GM21576 (cell line): Measurements from ENCODE around the gene ILF3.

Source experiments
- ATAC-seq: cut with Tn5 transposase; IDR thresholded peaks from one replicate; pipeline ENCODE4 v1.9.1; 2021; ENCODE audit warnings: mild to moderate bottlenecking, moderate library complexity; ENCODE audit not compliant: unreplicated experiment

Gene ILF3

GRCh38 chr19:10653732-10654609 is at the start of gene ILF3:
Gene ILF3, plus strand, starts transcription at chr19:10654346. Its CDS starts 16,260 bp downstream, at chr19:10670606.
- peak; percentile 63 for ATAC-seq

GRCh38 chr19:10604460-10604980 is 49.6 kb upstream of the ILF3 start:
- ATAC-seq = no peak

GRCh38 chr19:10611907-10612306 is 42.2 kb upstream of the ILF3 start:
- ATAC-seq = no peak

- no peak for ATAC-seq
Observed at GRCh38 chr19:10612499-10613119, 41.5 kb upstream of the ILF3 start.

GRCh38 chr19:10615429-10616023 is 38.6 kb upstream of the ILF3 start:
- no peak for ATAC-seq

- no peak for ATAC-seq
Observed at GRCh38 chr19:10617409-10618121, 36.6 kb upstream of the ILF3 start.

- ATAC-seq = no peak
Observed at GRCh38 chr19:10618846-10619245, 35.3 kb upstream of the ILF3 start.

GRCh38 chr19:10620786-10621185 is 33.4 kb upstream of the ILF3 start:
- no peak for ATAC-seq

GRCh38 chr19:10621966-10622365 is 32.2 kb upstream of the ILF3 start:
- no peak for ATAC-seq

- no peak for ATAC-seq
Observed at GRCh38 chr19:10624585-10624984, 29.6 kb upstream of the ILF3 start.

GRCh38 chr19:10625003-10625761 is 29.0 kb upstream of the ILF3 start, which contains the start of gene SLC44A2:
Gene SLC44A2, plus strand, starts transcription at chr19:10625553. Its CDS starts 81 bp downstream, at chr19:10625634.
- ATAC-seq = no peak

GRCh38 chr19:10625762-10626138 is 28.4 kb upstream of the ILF3 start:
- ATAC-seq = no peak

GRCh38 chr19:10631874-10632273 is 22.3 kb upstream of the ILF3 start:
- no peak for ATAC-seq

- ATAC-seq = no peak
Observed at GRCh38 chr19:10634430-10634829, 19.7 kb upstream of the ILF3 start.

GRCh38 chr19:10634963-10635362 is 19.2 kb upstream of the ILF3 start:
- no peak for ATAC-seq

- ATAC-seq = no peak
Observed at GRCh38 chr19:10636304-10636972, 17.7 kb upstream of the ILF3 start.

GRCh38 chr19:10637894-10638293 is 16.3 kb upstream of the ILF3 start:
- no peak for ATAC-seq

GRCh38 chr19:10639836-10640235 is 14.3 kb upstream of the ILF3 start:
- no peak for ATAC-seq

- no peak for ATAC-seq
Observed at GRCh38 chr19:10640361-10640760, 13.8 kb upstream of the ILF3 start.

- ATAC-seq = no peak
Observed at GRCh38 chr19:10641248-10641647, 12.9 kb upstream of the ILF3 start.
